Mononuclear cell (primary cell): ENCODE measurements around the gene COG5. TPM values are rescaled to one million over a fixed set of nuclear protein-coding genes. Genes with fewer than 3 reads are reported as not detected.

Experiments used
- H3K27me3 ChIP-seq: 2 replicates; pipeline ENCODE4 v1.6.0; 2011; ENCODE audit warnings: low read length, control low read depth; ENCODE audit not compliant: insufficient read depth
- H3K4me1 ChIP-seq: 2 replicates; pipeline ENCODE4 v1.5.1; 2011; ENCODE audit warnings: mild to moderate bottlenecking, low read length, control low read depth; ENCODE audit not compliant: insufficient read depth
- H3K4me3 ChIP-seq: 2 replicates; pipeline ENCODE4 v1.5.1; 2011; ENCODE audit warnings: mild to moderate bottlenecking, low read length, moderate library complexity
- H3K9me3 ChIP-seq: 2 replicates; pipeline ENCODE4 v1.5.1; 2011; ENCODE audit warnings: low read depth, mild to moderate bottlenecking, control low read depth, low read length
- total RNA-seq: library from RNA; depleted of rRNA; stranded (reverse); fragments of >200 nt; gene quantifications from one replicate; pipeline ENCODE4 v1.2.3, GENCODE V29; 2012

The COG5 gene
- total RNA-seq, 1 donor: 78.9 TPM

DNA sequence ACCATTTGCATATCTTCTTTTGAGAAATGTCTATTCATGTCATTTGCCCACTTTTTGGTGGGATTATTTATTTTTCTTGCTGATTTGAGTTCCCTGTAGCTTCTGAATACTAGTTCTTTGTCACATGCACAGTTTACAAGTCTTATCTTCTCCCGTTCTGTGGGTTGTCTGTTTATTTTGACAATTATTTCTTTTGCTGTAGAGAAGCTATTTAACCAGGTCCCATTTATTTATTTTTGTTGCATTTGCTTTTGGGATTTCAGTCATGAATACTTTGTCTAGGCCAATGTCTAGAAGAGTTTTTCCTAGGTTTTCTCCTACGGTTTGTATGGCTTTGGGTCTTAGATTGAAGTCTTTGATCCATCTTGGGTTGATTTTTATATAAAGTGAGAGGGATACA, 60.9 kb downstream of the COG5 start:
- no peaks in the 10 kb centered on the region for H3K9me3 ChIP-seq
- peaks cover 11% of the 10 kb centered on the region for H3K4me1 ChIP-seq
- H3K4me3 ChIP-seq: no peak overlapping the region
- no peaks in the 10 kb centered on the region for H3K27me3 ChIP-seq

DNA sequence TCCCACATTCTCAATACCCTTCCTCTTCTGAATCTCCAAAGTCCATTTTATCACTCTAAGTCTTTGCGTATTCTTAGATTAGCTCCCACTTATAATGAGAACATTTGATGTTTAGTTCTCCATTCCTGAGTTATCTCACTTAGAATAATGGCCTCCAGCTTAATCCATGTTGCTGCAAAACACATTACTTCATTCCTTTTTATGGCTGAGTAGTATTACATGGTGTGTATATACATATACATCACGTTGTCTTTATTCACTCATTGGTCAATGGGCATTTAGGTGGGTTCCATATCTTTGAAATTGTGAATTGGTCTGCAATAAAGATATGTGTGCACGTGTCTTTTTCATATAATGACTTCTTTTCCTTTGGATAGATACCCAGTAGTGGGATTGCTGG, 61.6 kb downstream of the COG5 start:
- Histone ChIP-seq H3K9me3 (no peaks in the 10 kb centered on the region), H3K27me3 (no peaks in the 10 kb centered on the region), H3K4me1 (peaks cover 10% of the 10 kb centered on the region), H3K4me3 (no peak overlapping the region)

DNA sequence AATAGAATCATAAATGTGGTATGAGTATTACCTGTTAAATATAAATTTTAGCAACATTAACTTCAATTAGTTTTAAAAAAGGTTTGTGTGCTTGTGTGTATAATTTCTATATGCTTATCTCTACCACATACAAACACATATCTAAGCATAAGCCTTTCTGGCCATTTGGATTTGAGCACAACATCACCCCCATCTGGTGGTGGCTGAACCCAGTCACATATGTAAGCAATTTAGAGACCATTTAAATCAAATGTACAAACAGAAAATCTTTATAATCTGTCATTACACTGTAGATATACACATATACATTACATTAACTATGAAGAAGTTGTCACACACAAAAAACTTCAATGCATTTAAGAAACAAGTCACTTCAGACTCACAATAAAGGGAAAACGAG, 62.1 kb downstream of the COG5 start:
- Histone ChIP-seq H3K4me1 (peaks cover 4% of the 10 kb centered on the region), H3K4me3 (no peak overlapping the region), H3K9me3 (no peaks in the 10 kb centered on the region), H3K27me3 (no peaks in the 10 kb centered on the region)

DNA sequence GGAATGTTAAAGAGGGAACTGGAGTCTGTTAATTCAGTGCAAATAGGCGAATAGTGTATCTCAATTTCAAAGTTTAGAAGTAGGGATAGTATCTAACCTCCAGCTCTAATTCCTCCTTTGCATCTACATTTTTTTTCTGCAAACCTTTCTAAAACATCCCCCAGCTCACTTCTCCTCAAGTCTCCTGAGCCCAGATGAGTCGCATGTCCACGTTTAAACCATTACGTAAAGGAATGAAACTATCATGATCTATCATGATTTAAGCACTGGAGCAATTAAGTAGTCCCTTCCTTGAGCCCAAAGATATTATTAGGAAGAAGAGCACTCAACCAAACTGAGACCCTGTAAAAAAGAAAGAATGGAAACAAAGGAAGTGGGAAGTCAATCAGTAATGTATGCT, 64.0 kb downstream of the COG5 start:
- Histone ChIP-seq H3K9me3 (no peaks in the 10 kb centered on the region), H3K4me3 (no peak overlapping the region), H3K4me1 (no peaks in the 10 kb centered on the region), H3K27me3 (no peaks in the 10 kb centered on the region)

DNA sequence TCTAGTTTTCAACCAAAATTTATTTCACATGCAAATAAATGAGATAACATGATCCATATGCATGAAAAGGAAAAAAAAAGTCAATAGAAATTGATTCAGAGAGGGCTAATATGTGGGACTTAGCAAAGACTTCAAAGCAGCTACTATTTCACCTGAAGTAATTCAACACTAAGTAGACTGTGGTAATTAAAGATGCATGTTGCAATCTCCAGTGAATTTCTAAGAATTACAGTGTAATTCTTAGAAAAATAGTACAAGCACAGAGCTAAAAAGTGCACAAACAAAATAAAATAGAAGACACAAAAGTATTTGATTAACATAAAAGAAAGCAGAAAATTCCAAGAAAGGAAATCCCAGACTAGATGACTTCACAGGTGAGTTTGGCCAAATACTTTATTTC, 68.2 kb downstream of the COG5 start:
- H3K9me3 ChIP-seq: no peaks in the 10 kb centered on the region
- H3K4me1 ChIP-seq: no peaks in the 10 kb centered on the region
- H3K4me3 ChIP-seq: no peak overlapping the region
- no peaks in the 10 kb centered on the region for H3K27me3 ChIP-seq

DNA sequence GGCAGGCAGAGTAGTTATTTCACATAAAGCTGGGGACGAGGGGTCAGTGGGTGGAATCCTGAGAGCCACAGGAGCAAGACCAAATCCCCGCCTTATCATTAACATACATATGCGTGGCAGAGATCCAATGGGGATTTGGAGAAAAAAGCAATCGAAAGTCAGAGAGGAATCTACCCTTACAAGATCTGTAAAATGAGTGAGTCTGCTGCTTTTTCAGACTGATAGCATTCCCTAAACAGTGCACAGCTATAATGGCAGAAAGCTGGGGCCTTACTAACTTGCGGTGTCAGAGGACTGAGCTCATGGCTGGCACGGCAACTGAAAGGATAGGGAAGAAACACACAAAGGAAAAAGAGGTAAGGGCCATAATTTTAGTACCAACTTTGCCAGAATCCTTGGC, 68.8 kb downstream of the COG5 start:
- Histone ChIP-seq H3K9me3 (no peaks in the 10 kb centered on the region), H3K4me1 (no peaks in the 10 kb centered on the region), H3K4me3 (no peak overlapping the region), H3K27me3 (no peaks in the 10 kb centered on the region)

DNA sequence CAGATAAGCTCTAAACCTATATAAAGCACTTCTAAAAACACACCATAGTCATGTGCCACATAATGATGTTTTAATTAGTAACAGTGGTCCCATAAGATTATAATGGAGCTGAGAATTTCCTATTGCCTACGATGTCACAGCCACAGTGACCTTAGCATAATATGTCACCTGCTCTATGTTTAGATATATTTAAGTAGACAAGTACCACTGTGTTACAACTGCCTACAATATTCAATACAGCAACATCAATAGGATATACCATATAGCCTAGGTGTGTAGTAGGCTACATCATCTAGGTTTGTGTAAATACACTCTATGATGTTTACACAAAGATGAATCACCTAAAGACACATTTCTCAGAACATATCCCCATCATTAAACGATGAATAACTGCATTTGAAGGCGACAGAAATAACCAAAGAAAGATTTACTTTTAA, 69.4 kb downstream of the COG5 start:
- no peak overlapping the region for H3K4me3 ChIP-seq
- no peaks in the 10 kb centered on the region for H3K4me1 ChIP-seq
- H3K9me3 ChIP-seq: no peaks in the 10 kb centered on the region
- no peaks in the 10 kb centered on the region for H3K27me3 ChIP-seq

DNA sequence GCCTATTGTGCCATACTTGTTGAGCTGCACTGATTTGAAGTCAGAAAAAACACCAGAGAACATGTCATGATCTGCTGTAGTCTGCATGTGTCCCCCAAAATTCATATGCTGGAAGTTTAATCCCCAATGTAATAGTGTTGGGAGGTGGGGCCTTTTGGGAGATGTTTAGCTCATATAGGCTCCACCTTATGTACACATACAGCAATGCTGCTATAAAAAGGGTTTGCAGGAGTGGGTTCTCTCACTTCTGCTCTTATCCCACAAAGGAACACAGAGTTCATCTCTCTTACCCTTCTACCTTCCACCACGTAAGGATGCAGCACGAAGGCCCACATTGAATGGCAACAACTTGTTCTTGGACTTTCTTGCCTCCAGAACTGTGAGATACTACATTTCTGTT, 70.8 kb downstream of the COG5 start:
- no peaks in the 10 kb centered on the region for H3K9me3 ChIP-seq

DNA sequence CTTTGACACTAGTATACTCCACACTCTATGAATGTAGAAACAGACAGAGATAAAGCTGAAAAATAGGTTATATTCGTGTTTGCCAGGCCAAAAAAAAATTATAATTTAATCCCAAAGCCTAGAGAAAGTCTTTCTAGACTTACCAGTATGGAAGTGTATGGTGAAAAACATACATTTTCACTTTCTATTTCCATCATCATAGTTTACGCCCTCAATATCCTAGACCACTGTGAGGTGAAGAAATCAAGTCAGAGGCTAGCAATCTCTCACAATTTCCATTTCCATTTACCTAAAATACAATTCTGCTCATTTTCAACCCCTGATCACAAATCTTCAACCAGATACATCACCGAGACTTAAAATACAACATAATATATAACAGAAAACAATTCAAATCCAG, 77.7 kb downstream of the COG5 start:
- Histone ChIP-seq H3K4me1 (no peaks in the 10 kb centered on the region), H3K9me3 (no peaks in the 10 kb centered on the region), H3K27me3 (no peaks in the 10 kb centered on the region), H3K4me3 (no peak overlapping the region)

More for the DNA sequence above, 70.8 kb downstream of the COG5 start:
- no peaks in the 10 kb centered on the region for H3K4me1 ChIP-seq
- H3K4me3 ChIP-seq: no peak overlapping the region
- no peaks in the 10 kb centered on the region for H3K27me3 ChIP-seq

DNA sequence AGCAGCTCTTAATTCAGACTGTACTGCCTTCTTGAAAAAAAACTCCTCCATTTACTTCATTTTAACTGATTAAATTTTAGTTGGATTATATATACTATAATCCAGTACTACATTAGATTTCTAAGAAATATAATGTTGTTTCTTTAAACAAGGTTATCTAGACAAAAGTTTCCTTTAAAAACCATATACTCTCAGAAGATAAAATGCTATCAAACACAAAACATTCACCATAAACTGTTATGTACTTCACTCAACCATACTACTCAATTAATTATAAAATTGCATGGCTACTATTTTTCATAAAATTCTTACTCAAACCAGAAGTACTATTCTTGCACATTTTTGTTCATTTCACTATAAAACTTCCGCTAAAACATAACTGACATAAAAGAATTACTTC, 81.1 kb downstream of the COG5 start:
- no peaks in the 10 kb centered on the region for H3K9me3 ChIP-seq
- no peaks in the 10 kb centered on the region for H3K4me1 ChIP-seq
- H3K27me3 ChIP-seq: no peaks in the 10 kb centered on the region

DNA sequence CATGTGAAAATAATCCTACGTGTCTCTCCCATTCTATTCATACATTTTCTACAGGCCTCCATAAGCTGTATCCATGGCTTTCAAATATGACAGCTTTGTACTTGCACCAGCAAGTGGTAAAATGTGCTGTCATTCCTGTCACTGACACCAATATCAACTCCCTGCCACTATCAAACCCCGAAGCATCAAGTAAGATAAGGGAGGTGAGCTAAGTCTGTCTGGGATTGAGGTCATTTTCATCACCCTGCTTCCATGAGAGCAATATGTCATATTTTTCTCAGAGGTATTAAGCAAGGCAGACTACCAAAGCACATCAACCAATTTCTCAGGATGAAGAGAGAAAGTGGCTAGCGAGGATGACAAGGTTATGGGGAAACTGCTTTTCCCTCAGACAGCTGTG, 82.8 kb downstream of the COG5 start:
- H3K9me3 ChIP-seq: no peaks in the 10 kb centered on the region
- no peaks in the 10 kb centered on the region for H3K4me1 ChIP-seq
- no peaks in the 10 kb centered on the region for H3K27me3 ChIP-seq

More for the DNA sequence above, 81.1 kb downstream of the COG5 start:
- H3K4me3 ChIP-seq: no peak overlapping the region

DNA sequence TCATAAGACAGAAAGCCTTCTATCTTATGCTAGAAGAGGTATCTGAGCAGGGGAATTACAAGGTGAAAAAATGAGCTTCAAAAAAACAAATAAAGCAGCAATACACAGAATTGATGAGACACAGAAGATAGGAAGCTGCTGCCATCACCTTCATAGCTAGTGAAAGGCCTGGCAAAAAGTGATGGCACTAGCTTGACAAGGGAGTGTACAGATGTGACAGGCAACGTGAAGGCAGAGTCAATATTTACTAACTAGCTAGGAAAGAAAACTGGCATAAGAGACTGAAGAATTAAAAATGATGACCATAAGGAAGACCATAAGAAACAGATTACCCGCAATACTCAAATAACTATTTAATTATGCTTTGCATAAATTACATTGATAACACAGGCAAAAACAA, 84.4 kb downstream of the COG5 start:
- Histone ChIP-seq H3K4me3 (no peak overlapping the region), H3K4me1 (no peaks in the 10 kb centered on the region), H3K9me3 (no peaks in the 10 kb centered on the region), H3K27me3 (no peaks in the 10 kb centered on the region)

More for the DNA sequence above, 82.8 kb downstream of the COG5 start:
- no peak overlapping the region for H3K4me3 ChIP-seq

DNA sequence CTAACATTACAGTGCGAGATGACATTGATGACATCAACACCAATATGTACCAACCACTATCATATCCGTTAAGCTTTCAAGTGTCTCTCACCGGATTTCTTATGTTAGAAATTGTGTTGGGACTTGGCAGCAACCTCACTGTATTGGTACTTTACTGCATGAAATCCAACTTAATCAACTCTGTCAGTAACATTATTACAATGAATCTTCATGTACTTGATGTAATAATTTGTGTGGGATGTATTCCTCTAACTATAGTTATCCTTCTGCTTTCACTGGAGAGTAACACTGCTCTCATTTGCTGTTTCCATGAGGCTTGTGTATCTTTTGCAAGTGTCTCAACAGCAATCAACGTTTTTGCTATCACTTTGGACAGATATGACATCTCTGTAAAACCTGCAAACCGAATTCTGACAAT, 89.6 kb downstream of the COG5 start:
- Histone ChIP-seq H3K27me3 (no peaks in the 10 kb centered on the region), H3K9me3 (no peaks in the 10 kb centered on the region), H3K4me3 (no peak overlapping the region), H3K4me1 (no peaks in the 10 kb centered on the region)

DNA sequence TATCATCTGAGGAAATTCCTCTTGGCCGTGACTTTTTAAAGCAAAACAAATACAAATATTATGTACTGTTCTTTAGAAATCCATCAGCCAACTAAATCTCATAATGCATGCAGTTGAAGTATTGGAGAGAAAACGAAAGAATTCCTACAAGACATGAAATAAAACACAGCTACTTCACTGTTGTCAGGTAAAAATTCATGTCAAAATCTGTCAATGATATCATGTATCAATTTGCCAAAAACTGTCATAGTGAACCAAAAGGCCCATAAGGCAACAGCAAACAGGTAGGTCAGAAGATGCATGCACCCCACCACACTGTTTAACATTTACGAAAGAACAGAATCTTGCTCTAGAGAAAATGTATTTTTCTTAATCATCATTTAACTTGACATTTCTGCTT, 91.6 kb downstream of the COG5 start:
- Histone ChIP-seq H3K9me3 (no peaks in the 10 kb centered on the region), H3K4me3 (no peak overlapping the region), H3K4me1 (no peaks in the 10 kb centered on the region), H3K27me3 (no peaks in the 10 kb centered on the region)

DNA sequence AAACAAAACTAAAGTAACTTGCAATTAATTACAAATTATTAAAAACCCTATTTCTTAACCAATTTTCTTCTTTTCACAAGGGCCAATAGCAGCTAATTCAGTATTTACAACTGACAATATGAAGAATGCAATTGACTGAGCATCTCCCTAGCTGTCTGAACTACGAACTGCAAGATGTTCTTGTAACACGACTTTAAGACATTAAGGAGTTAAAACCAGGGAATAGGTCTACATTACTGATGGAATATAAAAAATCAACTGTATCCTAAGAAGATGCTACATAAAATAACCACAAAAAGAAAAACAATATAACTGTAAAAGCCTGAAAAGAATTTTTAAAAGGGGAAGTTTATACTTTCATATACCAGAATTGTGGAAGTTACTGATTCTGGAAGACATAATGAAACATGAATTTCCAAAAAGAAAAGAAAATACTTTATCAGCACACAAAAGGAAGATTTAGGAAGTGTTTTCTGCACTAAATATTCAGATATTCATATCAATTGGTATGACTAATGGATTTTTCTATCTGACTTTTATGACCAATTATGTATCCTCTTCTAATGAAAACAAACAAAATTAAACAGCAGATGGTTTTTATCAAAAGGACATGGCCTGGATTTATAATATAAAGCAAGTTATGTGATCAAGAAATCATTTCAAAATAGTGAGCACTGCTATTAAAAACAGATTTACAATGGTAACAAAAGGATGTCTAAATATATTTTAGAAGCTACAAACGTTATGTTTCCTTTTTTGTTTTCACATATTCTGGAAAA, 92.2 kb downstream of the COG5 start:
- Histone ChIP-seq H3K4me3 (no peak overlapping the region), H3K27me3 (no peaks in the 10 kb centered on the region), H3K4me1 (no peaks in the 10 kb centered on the region), H3K9me3 (no peaks in the 10 kb centered on the region)

DNA sequence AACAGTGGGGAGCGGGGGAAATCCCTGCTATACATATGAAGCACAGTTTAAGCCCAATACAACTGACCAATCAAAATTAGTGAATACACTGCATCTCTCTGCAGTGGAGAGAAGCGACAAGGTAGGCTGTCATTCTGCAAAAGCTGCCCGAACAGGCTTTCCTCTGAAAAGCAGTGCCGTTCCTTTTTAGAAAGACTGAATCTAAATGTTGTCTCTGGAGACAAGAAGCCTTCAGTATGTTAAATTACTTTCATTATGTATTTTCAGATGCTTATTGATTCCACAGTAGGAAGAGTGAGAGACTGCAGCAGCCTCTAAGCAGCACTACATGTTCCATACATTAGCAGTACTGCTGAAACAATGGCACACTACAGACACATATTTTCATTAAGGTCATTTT, 93.8 kb downstream of the COG5 start, which contains the start of gene GPR22:
GPR22 (plus strand) TSS at position 129 of the 400 bp plus-strand sequence. CDS start 4,004 bp downstream, outside the sequence.
- H3K9me3 ChIP-seq: no peaks in the 10 kb centered on the region
- no peaks in the 10 kb centered on the region for H3K27me3 ChIP-seq
- H3K4me1 ChIP-seq: no peaks in the 10 kb centered on the region
- no peak within 1 kb of the TSS for H3K4me3 ChIP-seq
